Calu3 (cell line): ENCODE results near the gene HIRA. TPM values are rescaled to one million over a fixed set of nuclear protein-coding genes. Genes with fewer than 3 reads are reported as not detected.
"Not testable (repeated sequence)": the region's sequence is repeated elsewhere in the genome, so short reads cannot be mapped to it uniquely, and the experiment has no call there.

Experiments used
- BruUV-seq: library from RNA; stranded (reverse); fragments of 400-500 nt; replicated peaks from 2 replicates; lab custom pipeline; 2021; lab: Mats Ljungman, UMichigan
- CTCF ChIA-PET: fragments of 300-600 bp; sonication (Branson Sonifier 250); formaldehyde crosslinking; loops from one replicate; lab custom pipeline; 2022; ENCODE audit warnings: antibody characterized with exemption; lab: Charles Lee
- DNase-seq: peaks from one replicate; pipeline ENCODE4 v3.0.0; 2022
- H3K27ac Mint-ChIP-seq: one replicate; pipeline ENCODE4 v1.8.0; 2022; ENCODE audit warnings: mixed read lengths; ENCODE audit not compliant: unreplicated experiment
- H3K27me3 Mint-ChIP-seq: one replicate; pipeline ENCODE4 v1.8.0; 2022; ENCODE audit warnings: mixed read lengths; ENCODE audit not compliant: unreplicated experiment
- H3K36me3 Mint-ChIP-seq: one replicate; pipeline ENCODE4 v1.8.0; 2022; ENCODE audit warnings: mild to moderate bottlenecking, moderate library complexity, mixed read lengths; ENCODE audit not compliant: insufficient read depth, unreplicated experiment
- H3K4me1 Mint-ChIP-seq: one replicate; pipeline ENCODE4 v1.8.0; 2022; ENCODE audit warnings: mild to moderate bottlenecking, low read depth, mixed read lengths; ENCODE audit not compliant: unreplicated experiment
- H3K4me3 Mint-ChIP-seq: one replicate; pipeline ENCODE4 v1.8.0; 2022; ENCODE audit warnings: mild to moderate bottlenecking, low read depth, moderate library complexity, mixed read lengths; ENCODE audit not compliant: unreplicated experiment
- H3K9me3 Mint-ChIP-seq: one replicate; pipeline ENCODE4 v1.8.0; 2022; ENCODE audit warnings: low read depth, mixed read lengths; ENCODE audit not compliant: unreplicated experiment
- CTCF ChIP-seq: fragments of 200-600 bp; IDR thresholded peaks from one replicate; pipeline ENCODE4 v1.8.0; 2022; ENCODE audit warnings: antibody characterized with exemption; ENCODE audit not compliant: unreplicated experiment
- intact Hi-C: fragments of 100-400 bp; cut with micrococcal nuclease; formaldehyde crosslinking; loops from one replicate; pipeline ENCODE4 v1.10.0; 2022; ENCODE audit not compliant: unreplicated experiment
- total RNA-seq: library from RNA; stranded (reverse); gene quantifications from 2 replicates; pipeline ENCODE4 v1.2.3, GENCODE V29; 2022

The HIRA gene
- total RNA-seq, 1 experiment from 2014 or later: 36.4 TPM

GRCh38 chr22:19330865-19331418, 100.6 kb downstream of the HIRA start:
- TF ChIP-seq CTCF: no peak
- BruUV-seq: no TSS peak

GRCh38 chr22:19330205-19330604, 101.3 kb downstream of the HIRA start:
- DNase-seq, CTCF ChIA-PET, H3K27ac Mint-ChIP-seq, H3K4me1 Mint-ChIP-seq, intact Hi-C loops, H3K9me3 Mint-ChIP-seq, H3K27me3 Mint-ChIP-seq, H3K4me3 Mint-ChIP-seq, BruUV-seq: not testable (repeated sequence)
- peaks cover 47% of the 10 kb centered on the region for H3K36me3 Mint-ChIP-seq

More at GRCh38 chr22:19330865-19331418, 100.6 kb downstream of the HIRA start:
- H3K27ac Mint-ChIP-seq: no peak overlapping the region
- no peaks in the 10 kb centered on the region for H3K27me3 Mint-ChIP-seq
- DNase-seq: no peak
- peaks cover 3% of the 10 kb centered on the region for H3K9me3 Mint-ChIP-seq
- H3K4me3 Mint-ChIP-seq: no peak overlapping the region
- peaks cover 4% of the 10 kb centered on the region for H3K4me1 Mint-ChIP-seq
- intact Hi-C loops: no loop called here
- CTCF ChIA-PET: no interaction called here
- H3K36me3 Mint-ChIP-seq: peaks cover 47% of the 10 kb centered on the region

- Mint-ChIP-seq H3K4me1 (no peaks in the 10 kb centered on the region), H3K9me3 (peaks cover 3% of the 10 kb centered on the region), H3K27me3 (no peaks in the 10 kb centered on the region), H3K36me3 (peaks cover 47% of the 10 kb centered on the region), H3K4me3 (no peak overlapping the region), H3K27ac (no peak overlapping the region)
- no peak for DNase-seq
- CTCF ChIA-PET: no interaction called here
- no TSS peak for BruUV-seq
- intact Hi-C loops: no loop called here
- no peak for TF ChIP-seq CTCF
Measured at GRCh38 chr22:19329454-19329853, 102.1 kb downstream of the HIRA start.

DNA sequence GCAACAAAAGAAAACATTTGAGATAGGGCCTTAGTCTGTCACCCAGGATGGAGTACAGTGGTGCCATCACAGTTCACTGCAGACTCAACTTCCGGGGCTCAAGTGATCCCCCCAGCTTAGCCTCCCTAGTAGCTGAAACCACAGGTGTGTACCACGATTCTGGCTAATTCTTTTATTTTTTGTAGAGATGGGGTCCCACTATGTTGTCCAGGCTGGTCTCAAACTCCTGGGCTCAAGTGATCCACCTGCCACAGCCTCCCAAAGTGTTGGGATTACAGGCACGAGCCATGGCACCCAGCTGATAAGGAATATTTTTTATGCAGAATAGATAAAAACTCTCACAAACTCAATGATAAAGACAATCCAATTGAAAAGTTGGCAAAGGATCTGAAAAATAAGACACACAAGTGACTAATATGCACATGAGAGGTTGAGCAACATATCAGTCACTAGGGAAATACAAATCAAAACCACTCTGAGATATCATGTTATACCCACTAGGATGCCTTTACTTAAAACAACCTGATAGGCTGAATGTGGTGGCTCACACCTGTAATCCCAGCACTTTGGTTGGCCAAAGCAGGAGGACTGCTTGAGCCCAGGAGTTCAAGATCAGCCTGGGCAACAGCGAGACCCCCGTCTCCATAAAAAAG, 106.1 kb downstream of the HIRA start:
- no TSS peak for BruUV-seq
- TF ChIP-seq CTCF: no peak
- CTCF ChIA-PET: no interaction called here
- Mint-ChIP-seq H3K27me3 (no peaks in the 10 kb centered on the region), H3K36me3 (peaks cover 19% of the 10 kb centered on the region), H3K4me3 (no peak overlapping the region), H3K4me1 (no peaks in the 10 kb centered on the region), H3K9me3 (peaks cover 3% of the 10 kb centered on the region), H3K27ac (no peak overlapping the region)
- no peak for DNase-seq
- intact Hi-C loops: no loop called here

GRCh38 chr22:19323420-19323819, 108.1 kb downstream of the HIRA start:
- CTCF ChIA-PET, H3K27me3 Mint-ChIP-seq, H3K36me3 Mint-ChIP-seq, BruUV-seq, DNase-seq, H3K4me1 Mint-ChIP-seq, H3K4me3 Mint-ChIP-seq, H3K9me3 Mint-ChIP-seq, H3K27ac Mint-ChIP-seq, intact Hi-C loops: not testable (repeated sequence)
